Stomach (tissue), 4 donors: ENCODE data around the gene PPP2R5B.

Experiments used
- EP300 ChIP-seq: sonication (generic); formaldehyde crosslinking; IDR thresholded peaks from one replicate; pipeline ENCODE4 v1.6.1; 2017; ENCODE audit warnings: antibody characterized with exemption
- POLR2A ChIP-seq, 4 donors: fragments of 450-650 bp; IDR thresholded peaks; one replicate each; pipeline ENCODE4 v1.6.1; 2016; ENCODE audit warnings: antibody characterized with exemption in 4 of 4, control low read depth in 2 of 4, mild to moderate bottlenecking in 1 of 4, moderate library complexity in 1 of 4
- POLR2AphosphoS5 ChIP-seq, 3 donors: sonication (generic); formaldehyde crosslinking; IDR thresholded peaks; one replicate each; pipeline ENCODE4 v1.6.1; 2016; ENCODE audit warnings: antibody characterized with exemption in 3 of 3
- TF ChIP-seq, protein P1 (sequence below), 7 experiments: fragments of 450-650 bp in 4 of 7; fragments of 200-600 bp in 3 of 7; sonication (generic) in 3 of 7; IDR thresholded peaks; one replicate each; pipeline ENCODE4 v1.5.1; 2016 to 2019; ENCODE audit warnings: antibody characterized with exemption in 7 of 7, control low read depth in 2 of 7, mild to moderate bottlenecking in 1 of 7

DNA sequence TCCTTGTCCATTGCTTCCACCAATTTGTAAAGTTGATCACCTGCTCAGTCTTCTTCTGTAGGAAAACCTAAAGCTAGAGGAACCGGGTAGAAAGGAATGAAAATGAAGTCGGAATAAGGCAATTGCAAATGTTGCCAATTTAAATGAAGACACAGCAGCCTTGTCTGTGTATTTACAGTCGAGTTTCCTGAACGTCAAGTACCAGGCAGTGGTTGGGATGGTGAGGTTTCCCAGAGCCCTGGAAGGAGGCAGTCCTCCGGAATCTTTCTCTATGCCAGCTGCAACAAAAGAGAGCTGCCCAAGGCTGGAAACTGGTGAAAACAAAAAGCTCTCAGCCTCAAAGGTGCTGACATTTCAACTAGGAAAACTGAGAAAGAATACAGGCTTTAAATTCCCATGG, 29.7 kb downstream of the PPP2R5B start:
- TF ChIP-seq, protein P1, sequence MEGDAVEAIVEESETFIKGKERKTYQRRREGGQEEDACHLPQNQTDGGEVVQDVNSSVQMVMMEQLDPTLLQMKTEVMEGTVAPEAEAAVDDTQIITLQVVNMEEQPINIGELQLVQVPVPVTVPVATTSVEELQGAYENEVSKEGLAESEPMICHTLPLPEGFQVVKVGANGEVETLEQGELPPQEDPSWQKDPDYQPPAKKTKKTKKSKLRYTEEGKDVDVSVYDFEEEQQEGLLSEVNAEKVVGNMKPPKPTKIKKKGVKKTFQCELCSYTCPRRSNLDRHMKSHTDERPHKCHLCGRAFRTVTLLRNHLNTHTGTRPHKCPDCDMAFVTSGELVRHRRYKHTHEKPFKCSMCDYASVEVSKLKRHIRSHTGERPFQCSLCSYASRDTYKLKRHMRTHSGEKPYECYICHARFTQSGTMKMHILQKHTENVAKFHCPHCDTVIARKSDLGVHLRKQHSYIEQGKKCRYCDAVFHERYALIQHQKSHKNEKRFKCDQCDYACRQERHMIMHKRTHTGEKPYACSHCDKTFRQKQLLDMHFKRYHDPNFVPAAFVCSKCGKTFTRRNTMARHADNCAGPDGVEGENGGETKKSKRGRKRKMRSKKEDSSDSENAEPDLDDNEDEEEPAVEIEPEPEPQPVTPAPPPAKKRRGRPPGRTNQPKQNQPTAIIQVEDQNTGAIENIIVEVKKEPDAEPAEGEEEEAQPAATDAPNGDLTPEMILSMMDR (IDR thresholded peaks at IDR 0.05) = no peak
- TF ChIP-seq POLR2A (IDR thresholded peaks at IDR 0.05) (no peak), POLR2AphosphoS5 (IDR thresholded peaks at IDR 0.05) (no peak), EP300 (no peak)
